Stimulated activated CD4-positive, alpha-beta T cell treated with anti-CD3 and anti-CD28 coated beads, TNF-alpha, amount 100 ng/mL, for 1 hour (primary cell): ENCODE data around the gene ANKRD40CL.
"Not testable (repeated sequence)": the region's sequence is repeated elsewhere in the genome, so short reads cannot be mapped to it uniquely, and the experiment has no call there.

Experiments used
- DNase-seq, 3 donors: peaks; one replicate each; pipeline ENCODE4 v3.0.0-alpha.2; 2020; ENCODE audit warnings: low read depth in 3 of 3, low spot score in 1 of 3

The ANKRD40CL gene

GRCh38 chr17:50763716-50764475, 3.4 kb downstream of the ANKRD40CL start:
- DNase-seq = no peak

- no peak for DNase-seq
These were observed 5.1 kb downstream of the ANKRD40CL start for GRCh38 chr17:50762177-50762576.

- DNase-seq = no peak
These were observed 8.3 kb downstream of the ANKRD40CL start for GRCh38 chr17:50758989-50759544.

- no peak for DNase-seq
These were observed 8.8 kb downstream of the ANKRD40CL start for GRCh38 chr17:50758524-50758923.

- DNase-seq = no peak
These were observed 12.8 kb downstream of the ANKRD40CL start for GRCh38 chr17:50754521-50754920.

- DNase-seq = no peak
These were observed 18.1 kb downstream of the ANKRD40CL start for GRCh38 chr17:50749245-50749644.

- DNase-seq = no peak
These were observed 21.7 kb downstream of the ANKRD40CL start for GRCh38 chr17:50745631-50746030.

GRCh38 chr17:50739098-50739497, 28.2 kb downstream of the ANKRD40CL start:
- DNase-seq = no peak

GRCh38 chr17:50737118-50737698, 30.1 kb downstream of the ANKRD40CL start:
- no peak for DNase-seq

GRCh38 chr17:50735287-50735686, 32.0 kb downstream of the ANKRD40CL start:
- DNase-seq = no peak

GRCh38 chr17:50731575-50732460, 35.5 kb downstream of the ANKRD40CL start:
- DNase-seq = no peak

GRCh38 chr17:50728881-50729765, 38.2 kb downstream of the ANKRD40CL start:
- no peak for DNase-seq

- no peak for DNase-seq
These were observed 39.2 kb downstream of the ANKRD40CL start for GRCh38 chr17:50728112-50728429.

- DNase-seq = no peak
These were observed 41.3 kb downstream of the ANKRD40CL start for GRCh38 chr17:50725769-50726655.

- not testable (repeated sequence) for DNase-seq
These were observed 42.7 kb downstream of the ANKRD40CL start for GRCh38 chr17:50724622-50725021.

GRCh38 chr17:50722746-50723145, 44.6 kb downstream of the ANKRD40CL start:
- DNase-seq = no peak

GRCh38 chr17:50721194-50722010, 45.9 kb downstream of the ANKRD40CL start:
- no peak for DNase-seq

GRCh38 chr17:50719924-50720794, 47.2 kb downstream of the ANKRD40CL start:
- no peak for DNase-seq
